Activated CD4-positive, alpha-beta T cell treated with anti-CD3 and anti-CD28 coated beads, Interleukin-2, amount 50 U/mL, for 4 hours (primary cell): ENCODE measurements around the gene TEFM.
A peak's percentile ranks its signal among the peaks of the same experiment; 100 is the strongest.
"Not testable (repeated sequence)": the region's sequence is repeated elsewhere in the genome, so short reads cannot be mapped to it uniquely, and the experiment has no call there.

Experiments
- DNase-seq, 2 experiments: peaks; one replicate each; pipeline ENCODE4 v3.0.0-alpha.2; 2020

Gene TEFM, protein sequence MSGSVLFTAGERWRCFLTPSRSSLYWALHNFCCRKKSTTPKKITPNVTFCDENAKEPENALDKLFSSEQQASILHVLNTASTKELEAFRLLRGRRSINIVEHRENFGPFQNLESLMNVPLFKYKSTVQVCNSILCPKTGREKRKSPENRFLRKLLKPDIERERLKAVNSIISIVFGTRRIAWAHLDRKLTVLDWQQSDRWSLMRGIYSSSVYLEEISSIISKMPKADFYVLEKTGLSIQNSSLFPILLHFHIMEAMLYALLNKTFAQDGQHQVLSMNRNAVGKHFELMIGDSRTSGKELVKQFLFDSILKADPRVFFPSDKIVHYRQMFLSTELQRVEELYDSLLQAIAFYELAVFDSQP

DNA sequence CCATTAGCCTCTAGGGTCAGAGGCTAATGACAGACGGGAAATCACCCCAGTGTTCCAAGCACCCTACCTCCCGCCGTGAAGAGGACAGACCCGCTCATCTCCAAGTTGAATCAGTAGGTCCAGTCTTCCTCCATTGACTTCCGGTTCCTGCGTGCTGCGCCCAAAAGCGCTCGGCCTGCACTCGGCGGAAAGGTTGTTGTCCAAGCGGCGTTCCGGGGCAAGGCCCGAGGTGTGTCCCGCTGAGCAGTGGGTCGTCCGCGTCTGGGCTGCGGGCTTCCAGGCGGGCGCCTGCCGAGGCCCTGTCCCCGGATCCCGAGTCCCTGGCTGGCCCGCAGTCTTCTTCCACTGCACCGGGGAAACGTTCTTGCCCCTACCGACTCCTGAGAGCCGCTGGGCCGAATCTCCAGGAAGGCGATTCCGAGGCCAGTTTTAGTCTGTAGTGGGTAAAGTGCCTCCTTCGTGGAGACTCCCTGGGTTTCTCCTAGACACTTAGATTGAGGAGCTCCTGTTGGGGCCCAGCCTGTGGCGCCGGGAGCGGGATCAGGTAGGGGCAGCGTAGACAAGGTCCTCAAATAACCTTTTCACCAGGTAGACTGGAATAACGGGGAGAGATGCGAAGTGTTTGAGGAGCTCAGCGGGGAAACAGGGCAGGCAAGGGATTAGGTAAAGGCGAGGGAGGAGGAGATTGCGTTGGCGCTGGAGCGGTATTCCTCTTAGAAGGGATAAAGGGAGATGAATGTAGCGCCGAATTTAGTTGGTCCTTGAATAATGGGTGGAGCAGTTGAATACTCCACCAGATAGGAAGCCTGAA, at the start of gene TEFM:
Gene TEFM (minus strand): TSS at position 138 of the 811 bp plus-strand sequence. CDS start 40 bp downstream, at position 98.
- peak; percentile 83 to 84 for DNase-seq

DNA sequence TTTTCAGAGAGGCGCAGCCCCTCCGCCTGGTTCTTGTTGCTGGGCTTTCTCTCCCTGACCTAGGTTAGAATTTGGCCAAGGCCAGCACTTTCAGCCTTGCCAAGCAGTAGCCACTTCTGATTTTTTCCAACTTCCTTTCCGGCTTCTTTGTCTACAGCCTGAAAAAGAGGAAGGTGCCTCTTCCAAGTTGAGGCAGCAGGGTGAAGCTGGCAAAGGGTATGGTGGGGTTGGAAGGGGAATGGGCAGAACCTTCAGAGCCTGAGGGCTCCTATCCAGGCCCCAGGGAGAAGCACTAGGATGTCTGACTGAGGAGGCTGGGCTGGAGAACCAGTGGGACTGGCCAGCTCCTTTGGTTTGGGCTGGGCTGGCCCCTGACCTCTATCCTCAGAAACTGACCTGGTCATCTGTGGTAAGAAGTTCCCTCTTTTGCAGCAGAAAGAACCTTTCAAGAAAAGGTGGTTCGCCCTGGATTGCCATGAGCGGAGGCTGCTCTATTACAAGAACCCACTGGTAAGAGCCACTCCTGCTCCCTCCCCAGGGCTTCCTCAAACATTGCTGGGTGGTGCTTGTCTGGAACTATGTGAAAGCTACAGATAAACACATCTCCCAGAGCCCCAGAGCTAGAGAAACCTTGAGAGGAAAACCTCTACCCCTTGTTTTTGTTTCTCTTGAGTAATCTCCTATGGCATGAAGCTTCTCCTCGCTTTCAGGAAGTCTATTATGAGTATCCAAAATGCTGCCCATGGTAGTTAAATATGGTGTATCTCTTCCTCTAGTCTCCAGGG, 48.2 kb upstream of the TEFM start:
- DNase-seq: no peak

DNA sequence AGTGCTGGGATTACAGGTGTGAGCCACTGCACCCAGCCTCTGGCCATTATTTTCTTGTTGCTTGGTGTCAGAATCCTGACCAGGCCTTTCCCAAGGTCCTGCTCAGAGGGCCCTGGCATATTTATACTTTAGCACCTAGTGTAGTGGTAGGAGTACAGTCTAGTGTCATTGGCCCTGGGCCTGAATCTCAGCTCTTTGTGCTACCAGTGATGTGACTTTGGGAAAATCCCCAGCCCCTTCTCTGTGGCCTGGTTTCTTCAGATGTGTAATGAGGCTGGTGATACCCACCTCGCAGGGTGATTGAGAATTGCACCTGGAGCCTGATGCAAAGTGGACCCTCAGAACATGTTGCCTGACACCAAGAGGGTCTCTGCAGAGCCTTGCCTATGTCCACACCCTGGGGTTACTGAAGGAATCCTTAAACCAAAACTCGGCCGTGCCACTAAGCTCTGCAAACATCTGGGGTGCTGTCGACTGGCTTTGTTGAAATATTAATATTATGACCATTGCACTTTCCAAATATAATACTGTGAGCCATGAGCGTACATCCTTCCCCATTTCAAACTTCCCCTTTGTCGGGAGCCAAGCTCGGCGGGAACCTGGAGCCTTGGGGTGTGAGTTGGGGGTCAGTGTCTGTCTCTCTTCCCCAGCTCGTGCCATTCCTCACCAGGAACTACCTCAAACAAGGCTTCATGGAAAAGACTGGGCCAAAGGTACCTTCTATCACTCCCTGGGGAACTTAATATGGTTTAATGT, 46.8 kb upstream of the TEFM start:
- no peak for DNase-seq

DNA sequence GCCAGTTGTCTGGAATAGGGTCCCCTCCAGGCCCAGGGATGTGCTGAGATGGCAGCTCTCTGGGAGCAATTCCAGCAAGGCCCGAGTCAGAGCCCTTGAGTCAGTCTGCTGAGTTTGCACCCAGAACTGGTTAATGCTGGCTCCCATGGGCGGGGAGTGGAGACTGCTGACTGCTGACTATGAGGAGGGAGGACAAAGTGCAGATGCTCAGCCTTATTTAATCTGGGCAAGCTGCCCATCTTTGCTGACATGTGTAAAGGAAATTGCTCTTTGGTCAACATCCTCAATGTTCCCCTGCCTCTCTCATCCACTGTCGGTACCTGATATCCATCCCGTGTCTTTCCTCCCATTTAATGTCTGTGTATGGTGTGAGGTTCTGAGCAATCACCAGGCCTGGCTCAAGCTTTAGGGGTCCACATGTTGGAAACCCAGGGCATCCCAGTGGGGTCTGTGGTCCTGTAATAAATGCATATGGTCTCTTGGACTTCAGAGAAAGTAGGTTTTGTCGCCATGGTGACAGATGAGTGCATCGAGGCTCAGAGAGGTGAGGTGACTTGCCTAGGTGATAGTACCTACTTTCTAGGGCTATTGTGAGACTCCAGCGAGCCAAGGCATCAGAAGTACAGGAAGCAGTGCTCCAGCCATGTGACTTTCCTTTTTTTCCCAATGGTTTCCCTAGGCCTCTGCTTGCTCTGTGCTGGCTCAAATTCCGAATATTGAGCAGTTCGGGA, 44.8 kb upstream of the TEFM start:
- DNase-seq: no peak

DNA sequence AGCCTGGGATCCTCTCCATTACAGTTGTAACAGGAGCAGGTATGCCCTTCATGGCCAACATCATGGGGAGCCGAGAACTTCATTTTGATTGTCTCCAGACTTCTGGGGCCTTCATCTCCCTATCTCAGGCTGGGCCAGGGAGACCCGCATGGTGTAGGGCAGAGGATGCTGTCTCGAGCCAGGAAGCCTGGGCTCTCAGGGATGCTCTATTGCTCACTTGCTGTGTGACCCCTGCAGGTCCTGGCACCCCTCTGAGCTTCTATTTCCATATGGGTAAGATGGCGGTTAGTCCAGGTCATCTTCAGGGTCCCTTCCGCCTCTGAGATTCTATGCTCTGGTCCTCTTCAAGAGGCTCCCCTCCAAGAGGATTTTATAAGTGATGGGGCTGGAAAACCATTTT, 44.2 kb upstream of the TEFM start:
- no peak for DNase-seq

DNA sequence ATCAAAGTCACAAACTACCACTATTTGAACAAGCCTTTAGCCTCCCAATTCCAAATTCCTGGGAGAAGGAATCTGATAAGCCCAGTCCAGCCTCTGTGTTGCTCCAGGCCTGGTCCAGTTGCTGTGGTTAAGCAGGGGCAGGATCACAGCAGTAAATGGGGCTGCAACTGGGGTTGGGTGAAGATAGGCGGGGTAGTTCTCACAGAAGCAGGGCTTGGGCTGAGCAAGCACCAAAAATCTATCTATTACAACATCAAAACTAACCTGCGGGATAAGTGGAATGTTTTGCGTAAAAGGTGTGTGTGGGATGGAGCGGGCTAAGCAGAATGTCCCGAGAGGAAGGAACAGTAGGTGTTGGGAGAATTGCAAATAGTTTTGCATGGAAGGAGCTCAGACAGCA, 41.8 kb upstream of the TEFM start:
- DNase-seq: no peak

DNA sequence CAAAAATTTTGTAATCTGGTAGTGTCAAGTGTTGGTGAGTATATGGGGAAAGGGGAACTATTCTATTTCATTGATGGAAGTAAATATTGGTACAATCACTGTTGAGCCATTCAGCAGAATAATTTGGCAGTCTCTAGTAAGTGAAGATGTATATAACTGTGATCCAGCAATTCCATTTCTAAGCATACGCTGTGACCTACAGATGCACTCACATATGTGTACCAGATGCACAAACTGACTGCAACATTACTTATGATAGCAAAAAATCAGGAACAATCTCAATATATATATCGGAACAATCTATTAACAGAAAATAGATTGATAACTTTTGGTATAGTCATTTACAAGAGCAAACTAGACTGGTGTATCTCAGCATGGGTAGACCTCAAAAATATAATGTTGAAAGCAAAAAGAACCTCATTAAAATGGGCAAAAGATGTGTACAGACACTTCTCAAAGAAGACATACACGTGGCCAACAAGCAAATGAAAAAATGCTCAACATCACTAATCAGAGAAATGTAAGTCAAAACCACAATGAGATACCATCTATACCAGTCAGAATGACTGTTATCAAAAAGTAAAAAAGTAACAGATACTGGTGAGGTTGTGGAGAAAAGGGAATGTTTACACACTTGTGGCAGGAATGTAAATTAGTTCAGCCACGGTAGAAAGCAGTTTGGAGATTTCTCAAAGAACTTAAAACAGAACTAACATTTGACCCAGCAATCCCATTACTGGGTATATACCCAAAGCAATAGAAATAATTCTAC, 36.5 kb upstream of the TEFM start:
- no peak for DNase-seq

DNA sequence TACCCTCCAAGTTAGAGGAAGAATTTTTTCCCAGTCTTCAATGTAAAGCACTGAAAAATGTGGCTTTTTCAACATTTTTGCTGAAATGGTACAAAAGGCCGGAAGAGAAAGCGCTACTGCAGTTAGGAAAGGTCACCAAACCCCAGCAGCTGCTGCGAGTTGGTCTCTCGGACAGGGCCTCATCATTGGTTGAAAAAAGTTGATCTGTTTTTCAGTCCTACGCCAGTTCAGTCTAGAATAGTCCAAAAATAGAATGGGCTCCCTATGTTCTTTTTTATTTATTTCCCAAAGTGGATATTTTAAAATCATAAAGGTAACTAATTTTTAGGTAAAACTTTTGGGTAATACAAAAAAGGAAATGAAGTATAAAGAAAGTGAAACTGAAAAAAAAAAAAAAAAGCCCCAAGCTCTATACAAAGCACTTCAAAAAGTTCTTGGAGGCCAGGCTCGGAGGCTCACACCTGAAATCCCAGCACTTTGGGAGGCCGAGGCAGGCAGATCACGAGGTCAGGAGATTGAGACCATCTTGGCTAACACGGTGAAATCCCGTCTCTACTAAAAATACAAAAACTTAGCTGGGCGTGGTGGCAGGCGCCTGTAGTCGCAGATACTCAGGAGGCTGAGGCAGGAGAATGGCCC, 33.1 kb upstream of the TEFM start:
- no peak for DNase-seq

DNA sequence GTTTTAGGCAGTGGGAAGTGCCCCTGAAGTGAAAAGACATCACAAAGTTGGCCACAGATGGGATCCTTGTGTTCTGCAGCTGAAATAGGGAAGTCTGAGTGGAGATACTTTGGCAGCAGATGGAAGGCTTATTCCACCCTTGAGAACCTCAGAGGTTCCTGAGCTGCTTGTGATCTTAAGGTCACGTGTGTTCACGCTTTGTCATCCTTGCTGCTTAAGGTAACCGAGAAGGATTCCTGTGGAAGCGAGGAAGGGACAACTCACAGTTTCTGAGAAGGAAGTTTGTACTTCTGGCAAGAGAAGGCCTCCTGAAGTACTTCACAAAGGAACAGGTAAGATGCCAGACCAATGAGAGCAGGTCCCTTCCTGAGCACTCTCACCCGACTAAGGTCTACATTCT, 27.9 kb upstream of the TEFM start:
- DNase-seq: no peak

DNA sequence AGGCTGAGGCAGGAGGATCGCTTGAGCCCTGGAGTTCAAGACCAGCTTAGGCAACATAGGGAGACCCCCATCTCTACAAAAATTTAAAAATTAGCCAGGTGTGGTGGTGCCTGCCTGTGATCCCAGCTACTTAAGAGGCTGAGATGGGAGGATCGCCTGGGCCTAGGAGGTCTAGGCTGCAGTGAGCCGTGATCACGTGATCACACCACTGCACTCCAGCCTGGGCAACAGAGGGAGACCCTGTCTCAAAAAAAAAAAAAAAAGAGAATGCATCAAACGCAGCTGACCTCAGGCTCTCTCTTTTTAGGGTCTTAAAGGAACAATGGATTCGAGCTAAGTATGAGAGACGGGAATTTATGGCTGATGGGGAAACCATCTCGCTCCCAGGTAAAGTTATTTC, 25.5 kb upstream of the TEFM start:
- not testable (repeated sequence) for DNase-seq

DNA sequence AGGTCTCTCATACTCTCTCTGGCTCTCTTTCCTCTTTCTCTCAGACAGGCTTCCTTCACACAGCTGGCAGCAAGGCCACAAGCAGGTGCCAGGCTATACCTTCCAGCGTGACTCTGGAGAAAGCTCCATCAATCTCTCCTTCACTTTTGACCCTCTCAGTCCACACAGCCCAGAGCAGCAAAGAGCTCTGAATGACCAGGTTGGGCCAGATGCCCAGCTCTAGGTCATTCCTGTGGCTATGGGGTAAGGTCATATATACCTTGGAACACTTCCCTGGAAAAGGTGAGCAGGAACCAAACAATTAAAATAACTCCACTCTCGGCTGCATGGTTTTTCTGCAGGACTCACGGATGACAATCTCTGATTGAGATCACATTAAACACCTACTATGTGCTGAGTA, 24.5 kb upstream of the TEFM start:
- no peak for DNase-seq

DNA sequence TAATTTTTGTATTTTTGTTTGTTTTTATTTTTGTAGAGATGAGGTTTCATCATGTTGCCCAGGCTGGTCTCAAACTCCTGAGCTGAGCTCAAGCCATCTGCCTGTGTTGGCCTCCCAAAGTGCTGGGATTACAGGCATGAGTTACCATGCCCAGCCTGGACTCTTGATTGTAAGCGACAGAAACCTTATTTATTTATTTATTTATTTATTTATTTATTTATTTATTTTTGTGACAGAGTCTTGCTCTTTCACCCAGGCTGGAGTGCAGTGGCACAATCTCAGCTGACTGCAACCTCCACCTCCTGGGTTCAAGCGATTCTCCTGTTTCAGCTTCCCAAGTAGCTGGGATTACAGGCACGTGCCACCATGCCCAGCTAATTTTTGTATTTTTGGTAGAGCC, 23.8 kb upstream of the TEFM start:
- DNase-seq: not testable (repeated sequence)

DNA sequence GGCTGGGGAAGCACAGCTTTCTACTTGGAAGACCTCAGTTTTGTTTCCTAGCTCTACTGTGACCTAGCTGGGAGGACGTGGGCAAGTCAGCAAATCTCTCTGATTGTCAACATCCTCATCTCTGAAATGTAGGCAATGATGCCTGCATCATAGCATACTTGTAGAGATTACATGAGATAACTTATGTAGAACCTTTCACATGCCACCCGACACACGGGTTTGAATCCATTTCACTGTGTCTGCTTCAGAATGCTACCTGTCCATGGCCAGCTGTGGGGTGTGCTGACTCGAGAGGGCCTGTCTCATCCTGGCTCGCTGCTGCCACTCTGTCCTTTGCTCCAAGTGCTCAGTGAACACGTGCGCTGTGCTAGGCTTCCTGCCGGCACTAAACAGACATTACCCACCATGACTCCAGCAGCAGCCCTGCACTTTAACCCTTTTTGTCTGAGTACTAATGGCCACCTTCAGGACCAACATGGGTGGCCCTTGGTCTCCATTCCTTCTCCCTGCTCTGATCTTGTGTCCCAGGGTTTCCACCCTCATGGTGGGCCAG, 23.1 kb upstream of the TEFM start:
- DNase-seq: no peak

DNA sequence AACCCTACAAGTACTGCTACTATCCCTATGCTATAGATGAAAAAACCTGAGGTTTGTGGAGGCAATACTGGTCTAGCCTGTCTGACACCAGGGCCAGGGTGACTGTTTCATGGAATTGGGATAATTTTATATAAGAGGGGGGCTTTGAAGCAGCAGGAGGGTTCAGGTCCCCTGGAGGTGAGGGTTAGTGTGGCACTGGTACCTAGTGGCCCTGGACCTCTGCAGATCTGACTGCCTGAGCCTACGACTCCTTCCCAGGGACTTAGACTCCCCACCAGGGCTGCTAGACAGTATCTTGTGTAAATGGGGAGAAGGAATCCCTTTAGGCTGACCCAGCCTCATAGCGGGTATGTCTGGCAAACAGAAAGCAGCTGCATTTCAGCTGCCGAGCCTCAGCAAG, 22.5 kb upstream of the TEFM start:
- DNase-seq: no peak

DNA sequence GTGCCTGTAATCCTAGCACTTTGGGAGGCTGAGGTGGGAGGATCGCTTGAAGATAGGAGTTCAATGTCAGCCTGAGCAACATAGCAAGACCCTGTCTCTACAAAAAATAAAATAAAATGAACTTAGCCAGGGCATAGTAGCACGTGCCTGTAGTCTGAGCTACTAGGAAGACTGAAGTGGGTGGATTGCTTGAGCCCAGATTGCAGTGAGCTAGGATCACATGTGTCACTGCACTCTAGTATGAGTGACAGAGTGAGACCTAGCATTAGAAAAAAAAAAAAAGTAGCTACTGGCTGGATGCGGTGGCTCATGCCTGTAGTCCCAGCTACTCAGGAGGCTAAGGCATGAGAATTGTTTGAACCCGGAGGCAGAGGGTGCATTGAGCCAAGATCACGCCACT, 21.7 kb upstream of the TEFM start:
- DNase-seq: no peak

DNA sequence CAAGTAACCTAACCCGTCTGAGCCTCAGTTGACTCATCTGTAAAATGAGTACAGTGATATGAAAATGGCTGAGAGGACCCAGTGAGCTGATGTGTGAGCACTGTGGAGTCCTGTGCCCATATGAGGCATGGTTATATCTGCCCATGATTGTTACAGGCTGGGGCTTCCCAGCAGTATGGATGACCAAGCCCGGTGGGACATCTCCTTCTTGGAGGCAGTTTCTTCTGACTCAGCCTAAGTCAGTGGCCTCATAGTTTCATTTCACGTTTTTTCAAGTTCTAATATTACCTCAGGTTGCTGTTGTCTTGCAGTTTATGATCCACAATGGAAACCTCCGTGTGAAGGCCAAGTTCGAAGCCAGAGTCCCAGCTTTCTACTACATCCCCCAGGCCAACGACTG, 20.5 kb upstream of the TEFM start:
- no peak for DNase-seq

DNA sequence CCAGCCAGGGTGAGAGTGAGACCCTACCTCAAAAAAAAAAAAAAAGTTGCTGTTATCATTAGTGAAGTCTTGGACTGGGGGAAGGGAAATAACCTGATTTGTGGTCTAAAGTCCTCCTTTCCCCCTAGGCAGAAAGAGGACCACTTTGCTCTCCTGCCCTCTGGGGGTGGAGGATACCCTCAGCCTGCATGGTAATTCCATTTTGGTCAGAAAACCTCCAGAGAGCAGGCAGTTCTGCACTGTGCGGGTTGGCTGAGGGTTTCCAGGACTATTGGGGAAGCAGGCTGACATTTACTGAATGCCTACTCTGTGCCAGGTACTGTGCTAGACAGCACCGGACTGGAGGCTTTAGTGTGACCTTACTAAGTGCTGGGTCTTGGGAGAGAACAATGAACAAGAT, 18.3 kb upstream of the TEFM start:
- no peak for DNase-seq

DNA sequence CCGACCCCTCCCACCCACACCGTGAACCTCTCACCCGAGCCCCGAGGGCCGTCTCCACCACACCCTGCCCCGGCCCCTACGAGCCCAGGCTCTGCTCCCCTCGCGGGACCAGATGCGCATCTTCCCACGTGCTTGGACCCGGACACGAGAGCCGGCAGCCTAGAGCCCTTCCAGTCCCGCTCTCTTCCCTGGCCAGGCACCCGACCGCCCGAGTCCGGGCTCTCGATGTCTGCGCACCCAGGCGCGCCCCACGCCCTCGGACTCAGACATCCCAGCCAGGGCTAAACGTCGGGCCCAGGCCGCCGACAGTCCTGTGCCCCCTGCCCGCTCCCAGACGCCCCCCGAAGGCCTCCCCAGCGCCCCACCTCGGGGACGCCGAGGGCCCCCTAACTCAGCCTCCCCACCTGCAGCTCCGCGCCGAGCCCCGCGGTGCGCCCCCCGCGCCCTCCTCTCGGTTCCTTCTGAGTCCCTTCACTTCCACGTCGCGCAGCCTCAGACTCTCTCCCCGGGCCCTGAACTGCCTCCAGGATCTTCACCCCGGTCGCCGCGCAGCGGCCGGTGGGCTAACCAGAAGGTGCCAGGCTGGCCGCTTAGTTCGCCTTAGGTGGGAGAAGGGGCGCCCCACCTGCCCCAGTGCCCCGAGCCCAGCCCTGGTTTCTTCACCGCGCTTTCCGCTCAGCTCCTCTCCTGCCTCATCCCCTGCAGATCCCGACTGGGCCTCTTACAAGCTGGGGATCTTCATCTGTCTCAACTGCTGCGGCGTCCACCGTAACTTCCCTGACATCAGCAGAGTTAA, 16.4 kb upstream of the TEFM start:
- no peak for DNase-seq

DNA sequence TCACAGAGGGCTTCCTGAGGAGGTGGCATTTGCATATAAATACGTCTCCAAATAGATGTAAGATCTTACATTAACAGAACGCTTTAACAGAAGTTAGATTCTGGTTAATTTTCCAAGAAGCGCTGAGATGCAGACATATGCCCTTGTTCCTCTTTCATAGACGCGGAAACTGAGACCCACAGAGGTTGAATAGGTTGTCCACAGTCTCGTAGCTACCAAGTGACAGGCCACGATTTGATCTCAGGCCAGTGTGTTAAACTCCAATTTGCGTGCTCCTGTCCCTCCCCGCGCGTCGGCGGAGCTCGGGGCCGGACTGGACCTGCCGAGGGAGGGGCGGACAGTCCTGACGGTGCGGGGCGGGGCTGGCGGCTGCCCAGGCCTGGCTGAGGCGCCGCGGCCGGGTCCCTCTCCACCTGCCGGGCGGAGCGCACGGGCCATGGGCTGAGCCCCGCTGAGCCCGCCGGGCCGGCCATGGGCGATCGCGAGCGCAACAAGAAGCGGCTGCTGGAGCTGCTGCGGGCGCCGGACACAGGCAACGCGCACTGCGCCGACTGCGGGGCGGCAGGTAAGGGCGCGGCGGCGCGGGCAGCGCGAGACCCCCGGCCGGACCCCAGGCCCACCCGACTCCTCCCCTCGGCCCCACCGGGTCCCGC, 15.6 kb upstream of the TEFM start, which contains the start of gene ADAP2:
Gene ADAP2 (plus strand): TSS at position 402 of the 653 bp plus-strand sequence. CDS start 70 bp downstream, at position 472.
- DNase-seq: no peak
